ENCODE data around the gene LRRC66.

LRRC66 gene

GRCh38 chr4:52051615-52052474 lies 31.7 kb upstream of the LRRC66 start:
- TF ChIP-seq CTCF (IDR thresholded peaks at IDR 0.05; ENCODE audit: low read depth, low read length, poor library complexity, severe bottlenecking) (no peak), EZH2phosphoT487 (IDR thresholded peaks at IDR 0.05; ENCODE audit: borderline replicate concordance, low read length) (no peak)
- Histone ChIP-seq H3K4me2 (ENCODE audit: low read length) (peak overlapping the region; percentile 76), H3K4me1 (ENCODE audit: control insufficient read depth, low read length) (peaks cover 33% of the 10 kb centered on the region), H3K4me3 (ENCODE audit: low read length) (peak overlapping the region; percentile 82), H3K36me3 (ENCODE audit: control insufficient read depth, low read length) (no peaks in the 10 kb centered on the region), H4K20me1 (ENCODE audit: control insufficient read depth, insufficient read depth, low read depth, low read length) (no peaks in the 10 kb centered on the region), H3K27ac (ENCODE audit: low read depth, low read length) (peak overlapping the region; percentile 20), H3K27me3 (ENCODE audit: control insufficient read depth, low read length) (peaks cover 9% of the 10 kb centered on the region), H3K9me3 (ENCODE audit: control insufficient read depth, insufficient read depth, low read length) (no peaks in the 10 kb centered on the region), H3F3A (ENCODE audit: control insufficient read depth, insufficient read depth) (peaks cover 15% of the 10 kb centered on the region), H3K9me2 (replicated peaks; ENCODE audit: control insufficient read depth, low read length) (no peaks in the 10 kb centered on the region), H3K79me2 (ENCODE audit: control insufficient read depth, low read length) (no peaks in the 10 kb centered on the region)

- Histone ChIP-seq H3K79me2 (ENCODE audit: control insufficient read depth, low read length) (no peaks in the 10 kb centered on the region), H3K4me3 (ENCODE audit: low read length) (peak within 1 kb of the TSS; percentile 82), H4K20me1 (ENCODE audit: control insufficient read depth, insufficient read depth, low read depth, low read length) (no peaks in the 10 kb centered on the region), H3K27ac (ENCODE audit: low read depth, low read length) (peak within 1 kb of the TSS; percentile 20), H3K4me1 (ENCODE audit: control insufficient read depth, low read length) (peaks cover 33% of the 10 kb centered on the region), H3K9me2 (replicated peaks; ENCODE audit: control insufficient read depth, low read length) (no peaks in the 10 kb centered on the region), H3K27me3 (ENCODE audit: control insufficient read depth, low read length) (peaks cover 9% of the 10 kb centered on the region), H3K36me3 (ENCODE audit: control insufficient read depth, low read length) (no peaks in the 10 kb centered on the region), H3K4me2 (ENCODE audit: low read length) (peak within 1 kb of the TSS; percentile 76), H3K9me3 (ENCODE audit: control insufficient read depth, insufficient read depth, low read length) (no peaks in the 10 kb centered on the region), H3F3A (ENCODE audit: control insufficient read depth, insufficient read depth) (peaks cover 15% of the 10 kb centered on the region)
- no peak for TF ChIP-seq EZH2phosphoT487 (IDR thresholded peaks at IDR 0.05; ENCODE audit: borderline replicate concordance, low read length)
- TF ChIP-seq CTCF (IDR thresholded peaks at IDR 0.05; ENCODE audit: low read depth, low read length, poor library complexity, severe bottlenecking), result no peak
These were observed 31.1 kb upstream of the LRRC66 start, which contains the start of gene SPATA18 for GRCh38 chr4:52051213-52051614. Gene SPATA18 (plus strand): TSS chr4:52051304. CDS start chr4:52051705, 401 bp downstream.

DNA sequence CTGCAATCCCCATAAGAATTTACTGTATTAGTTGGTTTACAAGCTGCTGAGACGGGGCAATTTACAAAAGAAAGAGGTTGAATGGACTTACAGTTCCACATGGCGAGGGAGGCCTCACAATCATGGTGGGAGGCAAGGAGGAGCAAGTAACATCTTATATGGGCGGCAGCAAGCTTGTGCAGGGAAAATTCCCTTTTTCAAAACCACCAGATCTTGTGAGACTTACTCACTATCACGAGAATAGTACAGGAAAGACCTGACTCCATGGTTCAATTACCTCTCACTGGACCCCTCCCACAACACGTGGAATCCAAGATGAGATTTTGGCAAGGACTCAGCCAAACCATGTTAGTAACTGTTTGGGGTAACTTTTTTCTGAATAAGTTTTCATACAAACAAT lies 29.1 kb upstream of the LRRC66 start:
- H3K36me3 ChIP-seq (ENCODE audit: control insufficient read depth, low read length), result no peaks in the 10 kb centered on the region
- TF ChIP-seq CTCF (IDR thresholded peaks at IDR 0.05; ENCODE audit: low read depth, low read length, poor library complexity, severe bottlenecking), result no peak
- no peak for TF ChIP-seq EZH2phosphoT487 (IDR thresholded peaks at IDR 0.05; ENCODE audit: borderline replicate concordance, low read length)

More for the DNA sequence above, 29.1 kb upstream of the LRRC66 start:
- no peak overlapping the region for H3K4me2 ChIP-seq (ENCODE audit: low read length)
- no peaks in the 10 kb centered on the region for H3K79me2 ChIP-seq (ENCODE audit: control insufficient read depth, low read length)
- H3K27me3 ChIP-seq (ENCODE audit: control insufficient read depth, low read length), result peaks cover 9% of the 10 kb centered on the region
- H3F3A ChIP-seq (ENCODE audit: control insufficient read depth, insufficient read depth), result peaks cover 15% of the 10 kb centered on the region
- H4K20me1 ChIP-seq (ENCODE audit: control insufficient read depth, insufficient read depth, low read depth, low read length), result no peaks in the 10 kb centered on the region
- H3K4me1 ChIP-seq (ENCODE audit: control insufficient read depth, low read length), result peaks cover 33% of the 10 kb centered on the region
- no peak overlapping the region for H3K4me3 ChIP-seq (ENCODE audit: low read length)
- no peaks in the 10 kb centered on the region for H3K9me3 ChIP-seq (ENCODE audit: control insufficient read depth, insufficient read depth, low read length)
- H3K27ac ChIP-seq (ENCODE audit: low read depth, low read length), result no peak overlapping the region
- no peaks in the 10 kb centered on the region for H3K9me2 ChIP-seq (replicated peaks; ENCODE audit: control insufficient read depth, low read length)

Data from DOHH2 (cell line).